DMS53 (cell line): ENCODE measurements around the gene DCBLD2.
"Not testable (repeated sequence)": the region's sequence is repeated elsewhere in the genome, so short reads cannot be mapped to it uniquely, and the experiment has no call there.

ENCODE experiments used
- DNase-seq: peaks from one replicate; lab custom pipeline; 2025; lab: John Stamatoyannopoulos, UW

DCBLD2 gene

GRCh38 chr3:98892263-98892662 lies 9.2 kb downstream of the DCBLD2 start:
- no peak for DNase-seq

DNA sequence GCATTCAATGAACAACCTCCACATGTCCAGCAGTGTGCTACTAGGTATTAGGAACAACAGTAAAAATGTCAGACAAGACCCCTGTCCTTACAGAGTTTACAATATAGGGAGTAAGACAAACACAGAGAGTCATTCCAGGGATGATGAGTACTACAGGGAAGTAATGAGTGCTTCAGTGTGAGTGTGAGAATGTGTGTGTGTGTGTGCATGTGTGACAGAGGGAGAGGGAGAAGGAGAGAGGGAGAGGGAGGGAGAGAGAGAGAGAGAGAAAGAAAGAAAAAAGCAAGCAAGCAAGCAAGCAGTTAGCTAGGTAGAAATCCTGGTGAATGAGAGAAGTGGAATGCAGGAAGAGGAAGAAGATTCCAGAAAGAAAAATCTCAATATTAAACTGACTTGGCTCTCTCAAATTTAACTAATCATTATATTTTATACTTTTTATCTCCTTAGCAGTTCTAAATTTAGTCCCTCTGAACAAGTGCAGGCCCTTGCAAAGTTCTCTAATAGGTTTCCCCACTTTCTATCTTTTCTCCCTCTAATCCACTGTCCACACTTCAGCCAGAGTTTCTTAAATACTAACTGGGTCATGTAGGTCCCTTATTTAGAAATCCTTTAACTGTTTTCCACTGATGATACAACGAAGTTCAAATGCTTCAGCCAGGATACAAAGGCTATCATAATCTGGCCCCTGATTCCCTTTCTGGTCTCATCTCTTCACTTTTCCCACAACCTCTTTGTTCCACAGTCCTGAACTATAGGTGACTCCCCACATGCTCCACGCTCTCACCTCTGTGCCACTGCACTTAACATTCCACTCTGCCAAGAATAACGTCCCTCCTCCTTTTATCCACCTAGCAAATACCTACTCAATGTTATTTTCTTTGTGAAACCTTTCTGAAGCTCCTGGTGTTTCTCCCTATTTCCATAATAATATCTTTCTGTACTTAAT lies 10.3 kb downstream of the DCBLD2 start:
- no peak for DNase-seq

DNA sequence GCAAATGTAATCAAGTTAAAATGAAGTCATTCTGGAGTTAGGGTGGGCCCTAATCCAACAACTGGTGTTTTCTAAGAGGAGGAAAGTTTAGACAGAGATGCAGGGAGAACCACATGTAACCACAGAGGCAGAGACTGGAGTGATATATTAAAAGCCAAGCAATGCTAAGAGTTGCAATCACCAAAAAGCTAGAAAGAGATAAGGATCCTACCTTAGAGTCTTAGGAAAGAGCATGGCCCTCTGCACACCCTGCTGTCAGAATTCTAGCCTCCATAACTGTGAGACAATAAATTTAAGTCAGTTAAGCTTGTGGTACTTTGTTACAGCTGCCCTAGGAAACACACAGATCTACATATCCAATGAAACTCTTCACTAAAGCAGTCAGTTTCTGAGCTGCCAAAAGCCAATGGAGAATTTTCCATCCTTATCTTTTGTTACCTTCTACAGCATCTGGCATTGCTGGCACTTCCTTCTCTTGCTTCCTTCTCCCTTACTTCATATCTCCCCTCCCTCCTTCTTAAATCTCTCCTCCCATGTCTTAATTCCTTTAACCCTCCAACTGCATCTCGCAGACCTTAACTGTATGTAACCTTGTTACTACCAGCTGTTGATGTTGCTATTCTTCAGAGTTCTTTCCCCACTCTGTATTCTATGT lies 11.2 kb downstream of the DCBLD2 start:
- DNase-seq = no peak

DNA sequence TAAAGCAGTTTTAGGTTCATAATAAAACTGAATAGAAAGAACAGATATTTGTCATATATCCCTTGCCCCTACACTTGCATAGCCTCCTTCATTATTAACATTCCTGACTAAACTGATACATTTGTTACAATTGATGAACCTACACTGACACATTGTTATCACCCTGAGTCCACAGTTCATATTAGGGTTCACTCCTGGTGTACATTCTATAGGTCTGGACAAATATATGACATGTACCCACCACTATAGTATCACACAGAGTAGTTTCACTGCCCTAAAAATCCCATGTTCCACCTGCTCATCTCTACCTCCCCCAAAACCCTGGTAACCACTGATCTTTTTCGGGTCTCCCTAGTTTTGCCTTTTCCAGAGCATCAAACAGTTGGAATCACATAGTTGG lies 13.8 kb downstream of the DCBLD2 start:
- no peak for DNase-seq

GRCh38 chr3:98886525-98886924 lies 15.0 kb downstream of the DCBLD2 start:
- no peak for DNase-seq

GRCh38 chr3:98885851-98886250 lies 15.6 kb downstream of the DCBLD2 start:
- DNase-seq = no peak

- DNase-seq = no peak
Observed at GRCh38 chr3:98884675-98885371, 16.7 kb downstream of the DCBLD2 start.

DNA sequence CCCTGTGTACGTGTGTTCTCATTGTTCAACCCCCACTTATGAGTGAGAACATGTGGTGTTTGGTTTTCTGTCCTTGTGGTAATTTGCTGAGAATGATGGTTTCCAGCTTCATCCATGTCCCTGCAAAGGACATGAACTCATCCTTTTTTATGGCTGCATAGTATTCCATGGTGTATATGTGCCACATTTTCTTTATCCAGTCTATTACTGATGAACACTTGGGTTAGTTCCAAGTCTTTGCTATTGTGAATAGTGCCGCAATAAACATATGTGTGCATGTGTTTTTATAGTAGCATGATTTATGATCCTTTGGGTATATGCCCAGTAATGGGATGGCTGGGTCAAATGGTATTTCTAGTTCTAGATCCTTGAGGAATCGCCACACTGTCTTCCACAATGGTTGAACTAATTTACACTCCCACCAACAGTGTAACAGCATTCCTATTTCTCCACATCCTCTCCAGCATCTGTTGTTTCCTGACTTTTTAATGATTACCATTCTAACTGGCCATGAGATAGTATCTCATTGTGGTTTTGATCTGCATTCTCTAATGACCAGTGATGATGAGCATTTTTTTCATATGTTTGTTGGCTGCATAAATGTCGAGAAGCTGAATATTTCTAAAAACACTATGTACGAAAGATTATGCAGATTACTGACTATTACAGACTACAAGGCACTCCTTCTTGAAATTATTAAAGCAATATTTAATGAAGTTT lies 18.7 kb downstream of the DCBLD2 start:
- not testable (repeated sequence) for DNase-seq

DNA sequence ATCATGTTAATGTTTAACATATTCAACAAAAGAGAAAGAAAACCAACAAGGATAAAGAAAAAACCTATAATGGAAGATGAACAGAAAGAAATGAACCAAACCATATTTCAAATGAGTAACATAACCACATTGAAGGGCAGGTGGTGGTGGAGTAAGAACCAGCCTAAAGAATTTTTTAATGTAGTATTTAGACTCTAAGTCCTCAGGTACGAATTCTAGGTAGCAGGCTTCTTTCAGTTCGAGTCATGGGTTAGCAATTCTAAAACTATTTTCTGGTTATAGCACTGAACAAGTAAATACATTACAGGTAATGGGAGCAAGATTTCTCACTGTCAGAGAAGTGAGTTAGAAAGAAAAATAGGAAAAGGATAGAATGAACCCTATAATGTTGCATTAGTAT lies 24.4 kb downstream of the DCBLD2 start:
- DNase-seq = no peak

DNA sequence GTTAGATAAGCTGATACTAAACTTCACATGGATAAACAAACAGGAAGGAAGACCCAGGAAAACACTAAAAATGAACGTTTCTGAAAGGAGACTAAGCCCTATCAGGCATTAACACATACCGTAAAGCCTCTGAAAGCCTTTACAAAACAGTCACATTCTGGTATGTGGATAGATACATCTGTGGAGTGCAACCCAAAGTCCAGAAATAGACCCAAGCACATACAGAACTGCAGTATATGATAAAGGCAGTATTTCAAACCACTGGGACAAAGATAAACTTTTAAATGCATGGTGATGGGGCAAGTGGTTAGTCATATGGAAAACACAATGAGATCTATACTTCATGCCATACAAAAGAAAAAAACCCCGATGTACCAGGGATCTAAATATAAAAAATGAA lies 26.0 kb downstream of the DCBLD2 start:
- no peak for DNase-seq

DNA sequence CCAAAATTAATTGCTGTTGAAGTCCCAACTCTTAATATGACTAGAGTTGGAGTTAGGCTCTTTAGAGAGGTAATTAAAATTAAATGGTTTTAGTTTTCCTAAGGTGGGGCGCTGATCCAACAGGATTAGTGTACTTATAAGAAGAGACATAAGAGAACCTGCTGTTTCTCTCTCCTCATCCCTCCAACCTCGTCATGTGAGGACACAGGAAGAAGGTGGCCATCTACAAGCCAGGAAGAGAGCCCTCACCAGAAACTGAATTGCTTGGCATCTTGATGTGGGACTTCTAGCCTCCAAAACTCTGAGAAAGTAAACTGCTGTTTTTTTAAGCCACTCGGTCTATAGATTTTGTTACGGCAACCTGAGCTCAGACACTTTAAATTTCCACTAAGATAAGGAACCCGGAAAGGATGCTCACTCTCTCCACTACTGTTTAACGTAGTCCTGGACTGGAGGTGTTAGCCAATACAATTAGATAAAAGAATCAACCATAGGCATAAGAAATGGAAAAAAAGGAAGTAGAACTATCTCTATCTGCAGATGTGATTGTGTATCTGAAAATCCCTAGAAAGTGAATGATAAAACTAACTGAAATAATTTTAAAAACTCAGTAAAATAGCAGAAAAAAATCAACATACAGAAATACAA lies 26.8 kb downstream of the DCBLD2 start:
- DNase-seq = no peak

DNA sequence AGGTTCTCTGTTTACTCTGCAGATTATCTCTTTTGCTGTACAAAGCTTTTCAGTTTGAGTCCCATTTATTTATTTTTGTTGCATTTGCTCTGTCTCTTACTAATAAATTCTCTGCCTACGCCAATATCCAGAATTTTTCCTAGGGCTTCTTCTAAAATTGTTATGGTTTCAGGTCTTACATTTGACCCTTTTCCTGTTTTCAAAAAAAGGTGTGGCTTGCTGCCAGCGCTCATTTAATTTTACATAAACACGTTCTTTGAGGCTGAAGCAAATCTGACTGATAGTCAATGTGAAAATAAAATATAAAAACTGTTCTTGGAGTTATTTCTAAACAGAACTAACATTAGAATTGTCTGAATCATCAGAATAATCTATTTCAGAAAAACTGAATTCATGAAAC lies 32.1 kb downstream of the DCBLD2 start:
- DNase-seq = no peak

GRCh38 chr3:98857971-98858370 lies 43.5 kb downstream of the DCBLD2 start:
- DNase-seq = not testable (repeated sequence)

GRCh38 chr3:98857258-98857657 lies 44.2 kb downstream of the DCBLD2 start:
- DNase-seq = not testable (repeated sequence)

- DNase-seq = no peak
Observed at GRCh38 chr3:98856724-98857123, 44.8 kb downstream of the DCBLD2 start.

- no peak for DNase-seq
Observed at GRCh38 chr3:98855806-98856400, 45.6 kb downstream of the DCBLD2 start.

GRCh38 chr3:98848108-98848507 lies 53.4 kb downstream of the DCBLD2 start:
- DNase-seq = no peak

- no peak for DNase-seq
Observed at GRCh38 chr3:98846101-98846500, 55.4 kb downstream of the DCBLD2 start.

DNA sequence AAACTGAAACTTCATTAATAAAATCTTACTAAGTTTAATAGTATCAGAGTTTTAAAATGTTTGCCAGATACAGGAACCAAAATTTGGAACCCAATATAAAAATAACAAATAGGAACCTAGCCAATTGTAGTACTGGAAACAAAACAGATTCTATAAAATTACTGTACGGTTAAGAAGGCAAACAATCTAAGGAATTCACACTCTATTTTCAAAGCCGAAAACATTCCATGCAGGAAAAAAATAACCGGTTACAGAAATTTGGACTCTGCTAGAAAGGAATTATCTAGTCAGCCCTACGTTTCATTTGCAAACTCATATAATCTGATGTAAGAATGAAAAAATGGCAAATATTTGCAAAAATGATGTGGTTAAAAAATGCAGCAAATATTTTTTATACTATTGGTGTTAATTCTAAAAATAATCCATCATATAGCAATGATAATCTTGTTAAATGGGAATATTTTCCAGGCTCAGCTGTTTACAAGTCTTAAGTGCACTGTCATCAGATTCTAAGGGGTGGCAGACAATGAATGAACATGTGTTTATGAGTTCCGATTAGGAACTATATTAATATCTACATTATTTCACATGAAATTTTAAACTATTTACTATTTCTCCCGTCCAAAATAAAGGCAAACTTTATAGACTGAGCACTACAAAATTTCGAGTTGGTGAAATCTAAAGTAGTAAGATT lies 58.1 kb downstream of the DCBLD2 start:
- no peak for DNase-seq

DNA sequence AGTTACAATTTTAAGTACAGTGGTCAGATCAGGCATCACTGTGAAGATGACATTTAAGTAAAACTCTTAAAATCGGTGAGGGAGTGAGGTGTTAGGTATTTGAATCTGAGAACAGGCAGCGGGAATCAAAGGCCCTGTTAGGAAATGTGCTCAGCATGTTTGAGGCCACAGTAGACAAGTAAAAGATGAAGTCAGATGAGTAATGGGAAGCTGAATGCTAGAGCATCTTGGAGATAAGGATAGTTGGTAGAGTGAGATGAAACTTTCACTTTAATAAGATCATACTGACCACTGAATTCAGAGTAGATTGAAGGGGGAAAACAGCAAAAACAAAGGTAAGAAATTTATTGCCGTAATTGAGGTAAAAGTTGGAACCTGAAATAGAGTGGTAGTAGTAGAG lies 61.6 kb downstream of the DCBLD2 start:
- no peak for DNase-seq

- DNase-seq = not testable (repeated sequence)
Observed at GRCh38 chr3:98831060-98831459, 70.4 kb downstream of the DCBLD2 start.
